GM12801 (cell line): Measurements from ENCODE around the gene C1QTNF2.

Experiments used
- CTCF ChIP-seq: IDR thresholded peaks from one replicate; pipeline ENCODE4 v1.5.1; 2011; ENCODE audit warnings: control low read depth; ENCODE audit not compliant: insufficient read length; ENCODE audit errors: extremely low read depth

The C1QTNF2 gene

DNA sequence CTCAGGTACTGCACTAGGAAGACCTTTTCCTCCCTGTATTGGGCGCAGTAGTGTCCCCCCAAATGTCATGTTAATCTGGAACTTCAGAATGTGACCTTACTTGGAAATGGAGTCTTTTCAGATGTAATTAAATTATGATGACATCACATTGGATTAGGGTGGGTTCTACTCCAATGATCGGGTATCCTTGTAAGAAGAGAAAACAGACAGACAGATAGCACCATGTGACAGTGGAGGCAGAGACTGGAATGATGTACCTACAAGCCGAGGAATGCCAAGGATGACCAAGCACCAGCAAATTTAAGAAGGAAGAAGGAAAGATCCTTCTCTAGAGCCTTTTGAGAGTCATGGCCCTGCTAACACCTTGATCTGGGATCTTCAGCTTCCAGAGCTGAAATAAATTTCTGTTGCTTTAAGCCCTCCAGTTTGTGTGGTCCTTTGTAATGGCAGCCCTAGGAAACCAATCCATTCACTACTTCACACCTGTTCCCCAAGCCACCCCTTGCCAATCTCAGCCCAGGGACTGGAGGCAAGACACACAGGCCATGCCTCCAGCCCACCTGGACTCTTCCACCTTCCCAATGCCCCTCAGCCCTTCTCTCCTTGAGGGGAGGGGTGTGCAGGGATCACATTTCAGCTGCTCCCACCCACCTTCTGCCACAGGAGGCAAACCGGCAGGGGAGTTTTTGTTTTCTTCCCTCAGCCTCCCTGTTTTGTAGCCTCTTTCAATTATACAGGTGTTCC, 59.7 kb downstream of the C1QTNF2 start:
- no peak for TF ChIP-seq CTCF

- TF ChIP-seq CTCF: no peak
Observed at GRCh38 chr5:160310140-160310539, 60.3 kb downstream of the C1QTNF2 start.

- no peak for TF ChIP-seq CTCF
Observed at GRCh38 chr5:160306696-160307095, 63.7 kb downstream of the C1QTNF2 start.

DNA sequence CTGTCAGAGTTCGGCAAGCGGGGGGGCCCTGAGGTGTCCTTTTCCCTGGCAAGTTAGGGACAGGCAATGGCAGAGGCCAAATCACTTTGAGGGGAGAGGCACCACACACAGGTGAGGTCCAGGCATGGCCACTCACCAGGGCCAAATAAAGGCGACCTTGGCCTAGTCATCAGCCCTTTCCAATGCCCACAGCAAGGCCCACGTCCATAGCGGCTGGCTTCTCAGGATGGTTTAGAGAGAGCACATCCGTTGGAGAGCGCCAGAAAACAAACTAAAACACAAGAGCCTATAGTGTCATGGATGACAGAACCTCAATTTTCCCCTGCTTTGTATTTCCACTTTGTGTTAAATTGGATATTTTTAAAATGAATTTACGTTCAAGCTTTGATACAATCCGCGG, 65.1 kb downstream of the C1QTNF2 start:
- no peak for TF ChIP-seq CTCF

GRCh38 chr5:160303690-160304089, 66.7 kb downstream of the C1QTNF2 start:
- TF ChIP-seq CTCF: no peak

DNA sequence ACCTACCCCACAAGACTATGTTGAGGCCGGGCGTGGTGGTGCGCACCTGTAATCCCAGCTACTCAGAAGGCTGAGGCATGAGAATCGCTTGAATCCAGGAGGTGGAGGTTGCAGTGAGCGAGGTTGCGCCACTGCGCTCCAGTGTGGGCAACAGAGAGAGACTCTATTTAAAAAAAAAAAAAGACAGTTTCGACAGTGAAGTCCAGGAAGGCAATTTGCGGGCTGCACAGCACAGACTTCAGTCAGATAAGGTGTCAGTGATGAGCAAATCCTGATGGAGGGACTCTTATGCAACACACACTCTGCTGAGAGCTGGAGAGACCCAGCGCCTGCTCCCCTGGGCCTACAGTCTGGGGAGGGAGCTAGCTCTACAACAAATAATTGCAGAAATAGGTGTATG, 72.2 kb downstream of the C1QTNF2 start:
- no peak for TF ChIP-seq CTCF

DNA sequence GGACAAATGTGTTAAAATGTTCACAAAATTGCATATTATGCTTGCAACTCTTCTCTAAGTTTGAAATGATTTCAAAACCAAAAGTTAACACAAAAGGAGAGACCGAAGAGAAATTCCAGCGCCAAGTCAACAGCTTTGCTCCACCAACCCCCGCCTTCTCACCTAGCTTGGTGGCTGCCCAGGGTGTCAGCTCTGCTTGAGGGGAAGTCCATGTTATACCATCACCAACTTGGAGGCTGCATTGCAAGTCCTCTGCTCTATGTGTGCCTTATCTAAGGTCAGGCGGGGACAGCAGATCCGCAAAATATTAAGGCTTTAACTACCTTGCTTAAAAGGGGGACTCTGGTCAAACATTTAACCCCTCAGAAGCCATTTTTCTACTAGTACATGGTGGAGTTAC, 72.7 kb downstream of the C1QTNF2 start:
- no peak for TF ChIP-seq CTCF
